K562 (cell line): Measurements from ENCODE around the gene SAMD8. TPM values are rescaled to one million over a fixed set of nuclear protein-coding genes. Genes with fewer than 3 reads are reported as not detected.

ENCODE experiments used
- BHLHE40 ChIP-seq: IDR thresholded peaks from 2 replicates; pipeline ENCODE4 v1.6.1; 2011; ENCODE audit warnings: low read length, improper control_type of control experiment
- CHD1 ChIP-seq: fragments of 200-600 bp; sonication (generic); IDR thresholded peaks from one replicate; pipeline ENCODE4 v1.6.1; 2012; ENCODE audit warnings: mild to moderate bottlenecking, moderate library complexity, low read length, inconsistent platforms
- CREBBP ChIP-seq: IDR thresholded peaks from one replicate; pipeline ENCODE4 v1.6.1; 2012; ENCODE audit warnings: low read depth, mild to moderate bottlenecking, control low read depth, inconsistent platforms, low read length
- DNMT1 ChIP-seq: fragments of 450-650 bp; IDR thresholded peaks from 2 replicates; pipeline ENCODE4 v1.6.1; 2016; ENCODE audit warnings: antibody characterized with exemption, mild to moderate bottlenecking
- GATA2 ChIP-seq: sonication (generic); formaldehyde crosslinking; IDR thresholded peaks from 2 replicates; pipeline ENCODE4 v1.4.0; 2020; ENCODE audit warnings: mild to moderate bottlenecking, missing genetic modification reagents
- MBD2 ChIP-seq: sonication (generic); IDR thresholded peaks from 2 replicates; pipeline ENCODE4 v1.6.1; 2016; ENCODE audit warnings: low read depth, borderline replicate concordance
- MECOM ChIP-seq: fragments of 250-450 bp; sonication (Bioruptor Pico); IDR thresholded peaks from 2 replicates; pipeline ENCODE4 v1.8.0; 2022; ENCODE audit warnings: inconsistent platforms
- MXD1 ChIP-seq: fragments of 250-450 bp; sonication (Bioruptor Pico); IDR thresholded peaks from 2 replicates; pipeline ENCODE4 v1.8.0; 2021; ENCODE audit warnings: borderline replicate concordance, mild to moderate bottlenecking, moderate library complexity; ENCODE audit not compliant: poor library complexity, severe bottlenecking
- NFYB ChIP-seq: IDR thresholded peaks from 2 replicates; pipeline ENCODE4 v1.6.1; 2011; ENCODE audit warnings: mild to moderate bottlenecking, moderate library complexity; ENCODE audit not compliant: insufficient read length; ENCODE audit errors: extremely low read depth
- NKRF ChIP-seq: fragments of 450-650 bp; IDR thresholded peaks from 2 replicates; pipeline ENCODE4 v1.6.1; 2016; ENCODE audit warnings: borderline replicate concordance
- NR0B1 ChIP-seq: fragments of 450-650 bp; IDR thresholded peaks from one replicate; pipeline ENCODE4 v1.6.1; 2018; ENCODE audit warnings: mild to moderate bottlenecking, moderate library complexity; ENCODE audit not compliant: partially characterized antibody
- POLR2A ChIP-seq: fragments of 450-650 bp; conservative IDR thresholded peaks from 2 replicates; pipeline ENCODE4 v1.6.1; 2016
- POLR2AphosphoS5 ChIP-seq: IDR thresholded peaks from 2 replicates; pipeline ENCODE4 v1.6.1; 2011; ENCODE audit warnings: mild to moderate bottlenecking, low read depth, low read length, moderate library complexity; ENCODE audit not compliant: control insufficient read depth, insufficient read depth
- SNRNP70 ChIP-seq: fragments of 200-400 bp; formaldehyde crosslinking; optimal IDR thresholded peaks from 2 replicates; pipeline ENCODE3; 2017; ENCODE audit warnings: low read depth, low read length
- SP2 ChIP-seq: IDR thresholded peaks from 2 replicates; pipeline ENCODE4 v1.6.1; 2011; ENCODE audit warnings: mild to moderate bottlenecking, low read depth, low read length, moderate library complexity; ENCODE audit not compliant: poor library complexity, severe bottlenecking; ENCODE audit errors: extremely low read depth
- STAT5A ChIP-seq: IDR thresholded peaks from 2 replicates; pipeline ENCODE4 v1.6.1; 2012; ENCODE audit warnings: low read length, inconsistent platforms, borderline replicate concordance
- TAF7 ChIP-seq: fragments of 450-650 bp; IDR thresholded peaks from 2 replicates; pipeline ENCODE4 v1.6.1; 2016; ENCODE audit warnings: missing genetic modification characterization, missing compliant biosample characterization
- ZFP91 ChIP-seq: sonication (generic); formaldehyde crosslinking; IDR thresholded peaks from 2 replicates; pipeline ENCODE4 v1.8.0; 2022; ENCODE audit warnings: mild to moderate bottlenecking, missing genetic modification reagents
- ZNF175 ChIP-seq: fragments of 200-800 bp; sonication (Bioruptor generic); IDR thresholded peaks from 2 replicates; pipeline ENCODE4 v1.6.1; 2016; ENCODE audit warnings: low read depth, mild to moderate bottlenecking, missing genetic modification characterization, missing compliant biosample characterization
- ZNF311 ChIP-seq: fragments of 250-450 bp; sonication (Bioruptor Pico); IDR thresholded peaks from 2 replicates; pipeline ENCODE4 v1.4.0; 2020; ENCODE audit warnings: mild to moderate bottlenecking, moderate library complexity
- ZNF785 ChIP-seq: fragments of 250-450 bp; sonication (Bioruptor Pico); IDR thresholded peaks from 2 replicates; pipeline ENCODE4 v1.4.0; 2020; ENCODE audit warnings: mild to moderate bottlenecking
- polyA plus RNA-seq, 8 experiments: library from polyadenylated mRNA; depleted of rRNA in 4 of 8; stranded (reverse) in 5 of 8; unstranded in 3 of 8; fragments of >200 nt; fragmentation: Nextera tagmentation in 2 of 8; fragmentation: Illumina TruSeq in 1 of 8; extraction: Ambion mirVana in 2 of 8; extraction: Trizol in 1 of 8; gene quantifications; 2 replicates each; pipeline versions ENCODE4 v1.2.1 to v1.2.3, GENCODE V29; 2011 to 2014; ENCODE audit warnings: inconsistent platforms in 1 of 8, missing spikeins in 1 of 8
- total RNA-seq, 7 experiments: library from RNA; depleted of rRNA in 6 of 7; stranded (reverse); fragments of >200 nt in 6 of 7; fragmentation: Illumina TruSeq in 2 of 7; extraction: Trizol in 2 of 7; gene quantifications; 2 replicates each; pipeline versions ENCODE4 v1.2.1 to v1.2.3, GENCODE V29; 2011 to 2021; ENCODE audit warnings: low replicate concordance in 1 of 7

The SAMD8 gene
- total and polyA plus RNA-seq, 9 of the 15 experiments (the other 6 are each of a cell fraction or from before 2014, with no cell fraction given), result 2.7 to 16.1 (median 6.2) TPM

GRCh38 chr10:75137533-75138438 lies 26.3 kb downstream of the SAMD8 start (continued):
- TF ChIP-seq NKRF (no peak), ZNF311 (no peak), SNRNP70 (no peak), POLR2A (no peak; the same call in 1 of the 2 replicates), ZFP91 (CRISPR knock-in tag) (no peak), MBD2 (peak; percentile 67; the same call in 1 of the 2 replicates), ZNF175 (CRISPR knock-in tag) (no peak), ZNF785 (CRISPR knock-in tag) (no peak), DNMT1 (no peak), STAT5A (peak; percentile 76), NR0B1 (no peak), SP2 (no peak), MECOM (no peak), TAF7 (tag) (no peak), NFYB (no peak), CREBBP (no peak), GATA2 (CRISPR knock-in tag) (peak; percentile 55; the same call in 1 of the 2 replicates), MXD1 (no peak), POLR2AphosphoS5 (peak; percentile 72; the same call in 1 of the 2 replicates), CHD1 (no peak), BHLHE40 (no peak)
